Astrocyte of the cerebellum (primary cell): Measurements from ENCODE around the gene KCNB1.
A peak's percentile ranks its signal among the peaks of the same experiment; 100 is the strongest.

Source experiments
- DNase-seq: peaks from one replicate; pipeline ENCODE4 v3.0.0-alpha.2; 2011; ENCODE audit warnings: low read depth
- H3K4me3 ChIP-seq: 2 replicates; pipeline ENCODE4 v1.5.1; 2011; ENCODE audit warnings: mild to moderate bottlenecking, low read depth, low read length, moderate library complexity
- CTCF ChIP-seq: IDR thresholded peaks from 2 replicates; pipeline ENCODE4 v1.5.1; 2012; ENCODE audit warnings: low read length, low read depth, moderate library complexity, mild to moderate bottlenecking; ENCODE audit errors: missing control alignments
- in situ Hi-C: cut with HindIII; loops from 2 replicates; pipeline ENCODE4 v1.10.0; 2017; ENCODE audit warnings: low sequenced_read_pairs

The KCNB1 gene

GRCh38 chr20:49505518-49505917 lies 23.1 kb upstream of the KCNB1 start:
- DNase-seq, result peak; percentile 51
- in situ Hi-C loops, result no loop called here
- no peak overlapping the region for H3K4me3 ChIP-seq
- TF ChIP-seq CTCF, result no peak

GRCh38 chr20:49503176-49503575 lies 20.7 kb upstream of the KCNB1 start:
- in situ Hi-C loops, result no loop called here
- DNase-seq, result no peak
- TF ChIP-seq CTCF, result no peak
- H3K4me3 ChIP-seq, result no peak overlapping the region

GRCh38 chr20:49501917-49502316 lies 19.4 kb upstream of the KCNB1 start:
- no peak for TF ChIP-seq CTCF
- no peak for DNase-seq
- H3K4me3 ChIP-seq, result no peak overlapping the region
- in situ Hi-C loops, result no loop called here

- in situ Hi-C loops, result no loop called here
- no peak overlapping the region for H3K4me3 ChIP-seq
- no peak for TF ChIP-seq CTCF
- no peak for DNase-seq
These were observed 14.9 kb upstream of the KCNB1 start for GRCh38 chr20:49497398-49497669.

GRCh38 chr20:49496553-49497397 lies 14.3 kb upstream of the KCNB1 start:
- no peak for DNase-seq
- no peak for TF ChIP-seq CTCF
- H3K4me3 ChIP-seq, result no peak overlapping the region
- in situ Hi-C loops, result no loop called here

GRCh38 chr20:49496043-49496442 lies 13.6 kb upstream of the KCNB1 start:
- no peak for TF ChIP-seq CTCF
- DNase-seq, result no peak
- H3K4me3 ChIP-seq, result no peak overlapping the region
- in situ Hi-C loops, result no loop called here
